ENCODE measurements around the gene ST3GAL3.
A peak's percentile ranks its signal among the peaks of the same experiment; 100 is the strongest.

ST3GAL3 gene

DNA sequence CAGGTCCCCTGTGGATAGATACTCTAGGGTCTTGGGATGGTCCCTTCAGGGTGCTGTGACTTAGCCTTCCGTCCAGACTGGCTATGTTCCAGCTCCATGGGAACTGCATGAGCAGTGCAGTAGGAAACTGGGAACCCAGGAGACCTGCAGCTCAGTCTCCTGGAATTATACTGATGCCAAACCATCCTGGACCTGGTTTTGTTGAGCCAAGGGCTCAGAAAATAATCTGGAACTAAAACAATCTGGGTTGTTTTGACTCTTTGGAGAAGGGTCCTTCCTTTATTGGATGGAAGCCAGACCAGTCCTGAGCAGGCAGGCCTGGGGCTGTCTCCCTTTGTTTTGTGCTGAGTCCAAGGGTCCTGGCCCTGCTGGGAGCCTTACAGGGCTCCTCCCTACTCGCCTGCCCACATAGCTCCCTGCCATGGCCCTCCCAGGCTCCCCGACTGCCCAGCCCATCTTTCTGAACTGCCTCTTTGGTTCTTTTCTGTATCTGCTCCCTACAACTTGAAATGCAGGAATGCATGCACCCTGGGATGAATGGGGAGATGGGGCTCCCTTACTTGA is 240.6 kb downstream of the ST3GAL3 start:
- no peak for DNase-seq

DNA sequence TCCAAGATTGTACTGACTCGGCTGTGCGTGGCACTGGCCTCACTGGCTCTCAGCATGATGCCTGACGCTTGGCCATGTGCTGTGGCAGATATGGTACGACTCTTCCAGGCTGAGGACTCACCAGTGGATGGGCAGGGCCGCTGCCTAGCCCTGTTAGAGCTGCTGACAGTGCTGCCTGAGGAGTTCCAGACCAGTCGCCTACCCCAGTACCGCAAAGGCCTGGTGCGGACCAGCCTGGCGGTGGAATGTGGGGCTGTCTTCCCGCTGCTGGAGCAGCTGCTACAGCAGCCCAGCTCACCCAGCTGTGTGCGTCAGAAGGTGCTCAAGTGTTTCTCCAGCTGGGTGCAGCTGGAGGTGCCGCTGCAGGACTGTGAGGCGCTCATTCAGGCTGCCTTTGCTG is 242.3 kb downstream of the ST3GAL3 start:
- no peak for DNase-seq

DNA sequence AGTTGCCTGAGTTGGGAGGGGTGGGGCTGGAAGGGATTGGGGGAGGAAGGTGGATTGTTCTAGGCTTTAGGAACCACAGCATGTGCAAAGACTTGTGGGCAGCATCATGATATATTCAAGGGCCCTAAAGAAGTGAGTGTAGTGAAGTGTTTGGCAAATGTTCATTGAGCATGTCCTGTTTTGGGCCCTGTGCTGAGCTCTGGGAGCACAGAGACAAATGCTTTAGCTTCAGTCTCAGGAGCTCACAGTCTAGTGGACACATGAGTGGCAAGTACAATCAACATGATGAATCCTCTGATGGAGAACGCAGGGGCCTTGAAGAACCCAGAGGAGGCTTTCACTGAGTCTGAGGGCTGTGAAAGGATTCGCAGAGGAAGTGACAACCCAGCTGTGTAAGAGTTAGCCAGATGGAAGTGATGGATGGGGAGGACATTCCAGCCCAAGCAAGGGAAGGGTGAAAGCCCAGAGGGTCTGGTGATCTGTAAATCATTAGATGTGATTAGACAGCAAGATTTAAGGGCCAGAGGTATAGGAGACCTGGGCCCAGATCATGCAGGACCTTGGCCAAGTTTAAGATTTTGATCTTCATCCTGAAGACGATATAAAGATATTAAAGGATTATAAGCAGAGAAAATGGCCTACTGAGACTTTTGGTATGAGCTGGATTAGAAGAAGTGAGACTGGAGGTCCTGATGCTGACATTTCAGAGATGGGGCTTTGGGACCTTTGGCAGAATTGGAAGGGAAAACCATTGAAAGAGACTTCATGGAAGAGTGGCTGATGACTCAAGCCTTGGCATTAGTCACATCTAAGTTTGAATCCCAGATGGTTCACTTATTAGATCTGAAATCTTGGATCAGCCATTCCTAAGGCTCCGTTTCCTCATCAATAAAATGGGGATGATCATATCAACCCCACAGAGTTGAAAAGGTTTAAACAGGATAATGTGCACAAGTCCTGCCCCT is 244.0 kb downstream of the ST3GAL3 start:
- DNase-seq, result no peak

DNA sequence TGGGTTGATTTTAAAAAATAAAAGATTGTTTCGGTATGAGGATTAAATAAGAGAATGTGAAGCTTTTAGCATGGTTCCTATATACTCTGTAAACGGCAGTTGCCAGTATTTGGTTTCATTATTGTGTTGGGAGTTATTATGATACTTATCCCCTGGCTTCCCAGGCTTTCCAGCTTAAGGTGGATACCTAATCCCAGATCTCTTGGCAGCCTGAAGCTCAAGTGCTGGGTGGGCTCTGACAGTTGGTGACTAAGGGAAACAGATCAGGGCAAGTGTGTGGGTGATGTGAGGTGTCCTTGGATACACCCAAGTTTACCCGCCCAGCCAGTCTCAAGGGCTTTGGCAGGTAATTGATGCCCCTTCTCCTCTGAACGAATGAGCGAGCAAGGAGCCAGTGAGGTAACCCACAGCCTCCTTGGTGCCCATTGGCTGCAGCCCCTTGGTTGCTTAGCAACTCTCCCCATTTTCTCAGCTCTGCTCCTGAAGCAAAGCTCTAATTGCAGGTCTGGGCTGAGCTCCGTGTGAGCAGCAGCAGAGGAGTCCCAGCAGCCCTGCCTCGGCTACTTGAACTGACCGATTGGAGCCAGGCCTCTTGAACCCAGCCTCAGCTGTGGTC is 245.5 kb downstream of the ST3GAL3 start:
- DNase-seq, result no peak

DNA sequence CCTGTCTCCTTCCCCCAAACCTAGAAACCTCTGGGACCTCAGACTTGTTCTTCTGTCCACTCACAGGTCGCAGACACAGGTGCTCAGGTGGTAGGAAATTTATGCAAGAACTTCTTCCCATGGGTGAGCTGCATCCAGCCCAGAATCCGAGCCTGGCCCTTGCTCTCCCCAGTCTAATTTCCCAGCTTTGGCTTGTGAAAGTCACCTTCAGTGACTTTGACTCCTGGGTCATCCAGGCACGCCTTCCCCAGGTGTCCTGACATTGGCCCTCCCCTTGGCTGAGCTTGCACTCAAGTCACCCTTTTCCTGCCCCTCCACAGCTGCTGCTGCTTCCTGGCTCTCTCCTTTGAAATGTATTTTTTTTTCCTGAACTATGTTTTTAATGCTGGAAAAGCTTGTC is 246.0 kb downstream of the ST3GAL3 start:
- DNase-seq, result no peak

DNA sequence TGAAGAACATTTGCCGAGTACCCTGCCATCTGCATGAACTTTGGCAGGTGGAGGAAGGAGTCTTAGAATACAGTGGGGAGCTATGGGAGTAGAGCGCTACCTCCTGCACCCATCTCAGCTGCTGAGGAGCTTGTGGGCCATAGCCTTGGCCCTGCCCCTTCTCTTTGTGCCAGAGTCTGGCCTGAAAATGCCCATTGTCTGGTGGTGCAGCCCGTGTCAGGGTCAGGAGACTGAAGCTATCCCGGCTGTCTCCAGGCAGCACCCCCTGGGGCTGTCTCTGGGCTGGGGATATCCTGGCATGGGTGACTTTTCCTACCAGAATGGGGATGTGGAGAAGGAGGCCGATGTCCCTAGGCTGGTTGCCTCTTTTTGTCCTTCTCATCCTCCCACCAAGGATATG is 246.7 kb downstream of the ST3GAL3 start:
- no peak for DNase-seq

DNA sequence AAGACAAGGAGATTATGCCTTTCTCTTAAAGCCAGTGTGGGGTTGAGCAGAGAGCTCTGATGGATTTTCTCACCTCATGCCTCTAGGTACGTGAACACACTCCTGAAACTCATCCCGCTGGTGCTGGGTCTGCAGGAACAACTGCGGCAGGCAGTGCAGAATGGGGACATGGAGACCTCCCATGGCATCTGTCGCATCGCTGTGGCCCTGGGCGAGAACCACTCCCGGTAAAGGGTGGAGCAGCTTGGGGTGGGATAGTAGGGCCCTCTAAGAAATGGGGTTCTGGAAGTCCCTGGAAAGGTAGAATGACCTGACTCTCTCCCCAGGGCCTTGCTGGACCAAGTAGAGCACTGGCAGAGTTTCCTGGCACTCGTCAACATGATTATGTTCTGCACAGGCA is 248.9 kb downstream of the ST3GAL3 start:
- no peak for DNase-seq

DNA sequence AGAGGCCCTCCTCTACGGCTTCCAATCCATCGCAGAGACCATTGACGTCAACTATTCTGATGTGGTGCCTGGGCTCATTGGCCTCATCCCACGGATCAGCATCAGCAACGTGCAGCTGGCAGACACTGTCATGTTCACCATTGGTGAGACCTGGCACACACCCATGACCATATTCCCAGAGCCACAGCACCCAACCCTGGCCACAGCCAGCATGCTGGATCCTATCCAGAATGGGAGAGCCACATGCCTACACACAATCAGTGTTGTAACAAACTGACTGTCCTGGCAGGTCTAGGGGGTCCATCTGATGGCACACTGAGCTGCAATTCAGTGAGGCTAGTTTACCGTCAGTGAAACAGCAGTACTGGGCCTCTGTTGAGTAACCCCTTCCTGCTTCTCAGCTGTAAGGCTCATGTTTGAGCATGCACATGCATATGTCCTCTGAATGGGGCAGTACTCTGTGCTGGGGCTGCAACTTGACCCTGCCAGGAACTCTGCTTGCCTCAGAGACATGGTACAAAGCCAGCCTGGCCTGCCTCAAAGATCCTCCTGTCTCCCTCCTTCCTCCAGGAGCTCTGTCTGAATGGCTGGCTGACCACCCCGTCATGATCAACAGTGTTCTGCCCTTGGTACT is 250.2 kb downstream of the ST3GAL3 start:
- no peak for DNase-seq

DNA sequence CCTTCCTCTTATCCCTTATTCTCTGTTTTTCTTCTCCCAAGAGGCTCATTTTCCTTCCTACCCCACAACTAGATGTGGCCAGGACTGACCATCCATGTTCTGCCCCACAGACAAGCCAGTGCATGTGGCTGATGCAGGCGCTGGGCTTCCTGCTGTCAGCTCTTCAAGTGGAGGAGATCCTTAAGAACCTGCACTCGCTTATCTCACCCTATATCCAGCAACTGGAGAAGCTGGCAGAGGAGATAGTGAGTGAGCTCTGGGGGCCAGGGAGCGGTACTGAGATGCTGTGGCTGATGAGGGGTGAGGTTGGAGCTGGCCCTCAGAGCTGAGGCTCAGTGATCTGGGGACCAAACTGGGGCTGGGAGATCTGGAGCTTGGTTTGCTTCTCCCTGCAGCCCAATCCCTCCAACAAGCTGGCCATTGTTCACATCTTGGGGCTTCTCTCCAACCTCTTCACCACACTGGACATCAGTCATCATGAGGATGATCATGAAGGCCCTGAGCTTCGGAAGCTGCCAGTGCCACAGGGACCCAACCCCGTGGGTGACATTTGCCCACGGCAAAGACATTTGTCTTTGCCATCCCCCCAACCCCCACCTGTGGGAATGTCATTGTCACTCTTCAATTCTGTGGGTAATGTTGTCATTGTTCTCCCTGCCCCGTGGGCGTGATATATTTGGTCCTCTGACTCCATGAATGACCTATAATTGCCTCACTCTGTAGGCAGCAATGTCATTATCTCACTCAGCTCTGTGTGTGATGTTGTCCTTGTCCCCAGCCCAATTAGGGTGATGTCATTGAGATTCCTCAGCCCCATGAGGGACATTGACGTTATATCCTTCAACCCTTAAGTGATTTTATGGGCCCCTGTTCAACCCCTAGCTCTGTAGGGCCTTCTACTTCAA is 251.3 kb downstream of the ST3GAL3 start:
- no peak for DNase-seq

DNA sequence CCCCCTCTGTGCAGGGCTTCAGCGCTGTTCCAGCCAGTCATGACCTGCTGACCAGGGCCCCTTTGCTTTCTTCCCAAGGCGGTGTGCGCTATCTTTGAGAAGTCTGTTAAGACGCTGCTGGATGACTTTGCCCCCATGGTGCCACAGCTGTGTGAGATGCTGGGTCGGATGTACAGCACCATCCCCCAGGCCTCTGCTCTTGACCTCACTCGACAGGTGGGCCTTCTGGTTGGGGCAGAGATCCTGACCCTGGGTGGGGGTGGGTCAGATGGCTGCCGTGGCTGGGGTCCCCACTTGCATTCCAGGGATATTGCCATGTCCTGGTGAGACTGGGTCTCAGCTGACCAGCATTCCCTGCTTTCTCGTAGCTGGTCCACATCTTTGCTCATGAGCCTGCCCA is 253.5 kb downstream of the ST3GAL3 start:
- DNase-seq, result no peak

DNA sequence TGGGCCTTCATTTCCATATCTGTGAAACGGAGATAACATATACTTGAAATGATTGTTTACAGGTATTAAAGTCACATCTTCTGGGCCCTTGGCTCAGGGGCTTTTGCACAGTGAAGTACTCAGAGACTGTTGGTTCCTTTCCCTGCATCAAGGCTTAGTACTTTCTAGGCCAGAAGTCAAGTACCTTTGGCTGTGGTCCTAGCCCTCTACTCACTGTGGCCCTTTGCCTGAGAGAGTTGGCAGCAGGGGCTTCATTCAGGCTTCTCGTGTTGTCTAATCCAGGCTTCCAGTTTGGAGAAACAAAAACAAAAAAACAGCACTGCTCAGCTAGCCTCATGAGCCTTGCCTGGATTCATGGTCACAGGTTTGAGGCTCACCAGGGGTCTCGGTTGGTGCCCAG is 254.4 kb downstream of the ST3GAL3 start:
- DNase-seq, result no peak

DNA sequence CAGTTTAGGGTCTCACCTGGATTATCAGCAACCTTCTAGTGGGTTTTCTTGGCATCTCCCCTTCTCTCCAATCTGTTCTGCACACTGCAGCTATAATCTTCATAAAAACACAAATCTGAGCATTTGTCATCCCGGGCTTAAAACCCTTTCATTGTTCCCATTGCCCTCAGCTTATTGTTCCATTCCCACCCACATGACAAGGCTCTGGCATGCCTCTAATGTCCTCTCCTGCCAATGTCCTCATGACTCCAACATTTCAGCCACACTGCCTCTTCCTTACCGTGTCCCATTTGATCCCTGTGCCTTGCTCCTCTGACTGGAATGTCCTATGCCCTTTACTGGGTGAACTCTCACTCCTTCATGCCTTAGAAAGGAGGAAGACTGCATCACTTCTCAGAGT is 255.0 kb downstream of the ST3GAL3 start:
- DNase-seq, result no peak

DNA sequence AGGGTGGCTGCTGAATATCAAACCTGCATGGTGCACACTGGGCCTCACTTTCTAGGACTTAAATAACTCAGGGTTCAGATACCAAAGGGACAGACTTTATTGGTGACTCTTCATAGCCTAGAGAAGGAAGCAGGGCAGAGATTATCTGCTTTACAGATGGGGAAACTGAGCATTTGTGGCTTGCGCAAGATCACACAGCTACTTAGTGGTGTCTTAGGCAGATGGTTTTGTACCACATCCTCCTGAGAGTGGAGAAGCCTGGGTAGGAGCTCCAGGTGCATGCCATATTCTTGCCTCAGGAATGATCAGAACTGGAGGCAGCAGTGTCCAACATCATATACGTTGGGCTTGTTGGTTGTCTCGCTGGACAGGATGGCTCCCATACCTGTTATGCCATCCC is 255.7 kb downstream of the ST3GAL3 start:
- no peak for DNase-seq

DNA sequence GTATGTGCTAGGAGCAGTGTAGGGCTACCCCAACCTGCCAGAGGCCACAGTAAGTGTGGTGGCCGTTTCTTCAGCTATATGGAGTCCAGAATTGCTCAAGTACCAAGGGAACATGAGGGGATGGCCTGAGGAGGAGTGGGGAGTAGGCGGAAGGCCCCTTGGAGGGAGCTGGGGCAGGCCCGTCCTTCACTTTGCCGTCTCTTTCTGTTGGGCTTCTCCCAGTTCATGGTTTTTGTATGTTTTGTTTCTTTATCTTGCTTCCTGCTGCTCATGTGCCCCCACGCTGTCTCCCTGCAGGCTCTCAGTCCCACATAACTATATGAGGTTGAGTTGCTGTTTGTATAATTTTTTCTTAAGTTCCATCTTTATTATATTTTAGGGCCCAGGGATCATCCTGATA is 256.6 kb downstream of the ST3GAL3 start:
- no peak for DNase-seq

DNA sequence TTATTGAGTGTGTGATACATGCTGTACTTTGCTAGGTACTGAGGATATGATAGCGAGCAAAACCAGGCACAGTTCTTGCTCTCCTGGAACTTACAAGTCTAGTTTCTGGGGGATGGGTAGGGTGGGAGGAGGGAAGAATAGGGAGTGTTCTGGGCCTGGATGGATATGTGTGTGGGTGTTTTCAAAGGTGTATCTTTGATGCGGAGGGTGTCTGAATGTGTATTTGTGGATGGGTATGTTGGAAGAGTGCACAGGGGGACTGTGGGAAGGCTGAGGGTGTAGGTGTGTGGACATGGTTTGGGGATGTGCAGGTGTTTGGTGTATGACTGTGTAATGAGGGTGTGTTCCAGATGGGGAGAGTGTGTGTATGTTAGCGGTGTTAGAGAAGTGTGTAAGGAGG is 258.0 kb downstream of the ST3GAL3 start:
- no peak for DNase-seq

DNA sequence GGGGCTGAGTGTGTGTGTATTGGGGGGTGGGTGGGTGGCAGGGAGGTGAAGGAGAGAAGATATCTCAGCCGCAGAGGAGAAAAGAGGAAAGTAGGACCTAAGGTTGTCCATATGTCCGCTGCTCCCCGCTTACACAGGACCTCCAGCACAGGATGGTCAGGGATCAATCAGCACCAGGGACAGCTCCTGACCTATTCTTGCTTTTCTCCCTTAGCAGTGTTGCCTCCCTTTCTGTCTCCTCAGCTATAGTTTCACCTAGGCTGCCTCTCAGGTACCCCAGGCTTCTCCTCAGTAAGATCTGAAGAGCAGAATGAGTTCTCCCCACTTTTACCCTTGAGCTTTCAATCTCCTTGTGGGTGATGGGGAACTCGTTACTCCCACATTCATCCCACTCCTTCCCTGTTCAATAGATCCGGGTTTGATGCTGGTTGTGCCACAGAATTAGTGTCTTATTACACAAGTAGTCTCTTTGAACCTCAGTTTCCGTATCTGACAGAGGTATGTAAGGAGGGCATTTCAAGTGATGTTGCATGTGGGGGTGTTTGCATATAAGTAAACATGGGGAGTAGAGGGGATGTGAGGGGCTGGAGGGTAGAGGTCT is 261.1 kb downstream of the ST3GAL3 start:
- no peak for DNase-seq

DNA sequence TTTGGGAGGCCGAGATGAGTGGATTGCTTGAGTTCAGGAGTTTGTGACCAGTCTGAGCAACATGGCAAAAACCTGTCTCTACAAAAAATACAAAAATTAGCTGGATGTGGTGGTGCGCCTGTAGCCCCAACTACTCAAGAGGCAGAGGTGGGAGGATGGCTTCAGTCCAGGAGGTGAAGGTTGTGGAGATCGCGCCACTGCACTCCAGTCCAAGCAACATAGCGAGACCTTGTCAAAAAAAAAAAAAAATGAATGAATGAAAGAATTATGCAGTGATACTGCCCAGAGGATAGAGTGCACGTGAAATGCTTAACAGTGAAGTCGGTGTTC is 262.0 kb downstream of the ST3GAL3 start:
- no peak for DNase-seq

DNA sequence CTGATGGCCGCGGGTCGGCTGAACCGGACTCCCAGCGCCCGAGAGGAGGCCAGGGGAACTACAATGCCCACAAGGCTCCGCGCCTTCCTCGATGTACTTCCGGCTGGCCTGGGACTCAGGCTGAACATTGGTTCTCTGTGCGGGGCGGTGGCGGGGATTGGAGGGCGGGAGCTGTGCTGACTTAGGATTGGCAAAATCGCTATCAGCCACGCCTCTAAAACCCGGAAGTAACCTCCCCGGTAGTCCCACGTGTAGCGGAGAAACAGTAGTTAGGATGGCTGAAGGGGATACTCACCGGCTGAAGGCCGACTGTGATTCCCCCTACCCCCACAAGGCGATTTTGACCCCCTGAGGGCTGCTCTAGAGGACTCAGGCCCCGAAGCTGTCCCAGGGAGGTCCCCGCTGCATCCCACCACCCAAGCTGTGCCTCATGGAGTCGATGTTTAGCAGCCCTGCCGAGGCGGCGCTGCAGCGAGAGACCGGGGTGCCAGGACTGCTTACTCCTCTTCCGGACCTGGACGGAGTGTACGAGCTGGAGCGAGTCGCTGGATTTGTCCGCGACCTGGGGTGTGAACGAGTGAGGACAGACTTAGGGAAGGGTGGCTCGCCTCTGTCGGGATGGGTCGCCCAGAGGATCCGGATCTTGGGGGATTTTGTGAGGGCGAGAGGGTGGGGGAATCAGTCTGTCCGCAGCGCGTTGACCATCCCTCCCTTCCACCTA is 262.6 kb downstream of the ST3GAL3 start, which contains the start of gene DPH2:
TSS of gene DPH2 (plus strand) at position 265 of the 721 bp plus-strand sequence. CDS start at position 431, 166 bp downstream.
- peak; percentile 96 to 97 for DNase-seq

DNA sequence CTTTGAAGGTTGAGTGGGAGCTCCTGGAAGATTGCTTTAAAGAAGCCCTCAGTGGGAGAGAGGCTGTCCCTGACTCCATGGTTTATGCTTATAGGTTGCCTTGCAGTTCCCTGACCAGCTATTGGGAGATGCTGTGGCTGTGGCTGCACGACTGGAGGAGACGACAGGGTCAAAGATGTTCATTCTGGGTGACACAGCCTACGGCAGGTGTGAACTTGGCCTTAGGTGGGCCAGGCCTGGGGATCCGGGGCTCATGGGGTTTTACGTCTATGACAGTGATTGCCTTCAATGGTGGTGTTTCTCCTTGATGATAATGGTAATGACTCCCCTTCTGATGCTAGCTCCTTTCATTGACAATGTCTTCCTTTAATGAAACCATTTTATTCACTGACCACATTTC is 263.2 kb downstream of the ST3GAL3 start:
- DNase-seq, result no peak

DNA sequence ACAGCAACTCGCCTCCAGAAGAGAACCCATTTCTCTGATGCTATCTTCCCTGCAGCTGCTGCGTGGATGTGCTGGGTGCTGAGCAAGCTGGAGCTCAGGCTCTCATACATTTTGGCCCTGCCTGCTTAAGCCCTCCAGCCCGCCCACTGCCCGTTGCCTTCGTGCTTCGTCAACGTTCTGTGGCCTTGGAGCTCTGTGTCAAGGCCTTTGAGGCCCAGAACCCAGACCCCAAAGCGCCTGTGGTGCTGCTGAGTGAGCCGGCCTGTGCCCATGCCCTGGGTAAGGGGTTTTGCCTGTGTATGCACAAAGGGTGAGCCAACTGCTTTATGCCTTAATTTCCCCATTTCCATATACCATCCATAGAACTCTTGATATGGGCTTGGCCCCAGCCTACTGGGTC is 263.6 kb downstream of the ST3GAL3 start:
- no peak for DNase-seq

DNA sequence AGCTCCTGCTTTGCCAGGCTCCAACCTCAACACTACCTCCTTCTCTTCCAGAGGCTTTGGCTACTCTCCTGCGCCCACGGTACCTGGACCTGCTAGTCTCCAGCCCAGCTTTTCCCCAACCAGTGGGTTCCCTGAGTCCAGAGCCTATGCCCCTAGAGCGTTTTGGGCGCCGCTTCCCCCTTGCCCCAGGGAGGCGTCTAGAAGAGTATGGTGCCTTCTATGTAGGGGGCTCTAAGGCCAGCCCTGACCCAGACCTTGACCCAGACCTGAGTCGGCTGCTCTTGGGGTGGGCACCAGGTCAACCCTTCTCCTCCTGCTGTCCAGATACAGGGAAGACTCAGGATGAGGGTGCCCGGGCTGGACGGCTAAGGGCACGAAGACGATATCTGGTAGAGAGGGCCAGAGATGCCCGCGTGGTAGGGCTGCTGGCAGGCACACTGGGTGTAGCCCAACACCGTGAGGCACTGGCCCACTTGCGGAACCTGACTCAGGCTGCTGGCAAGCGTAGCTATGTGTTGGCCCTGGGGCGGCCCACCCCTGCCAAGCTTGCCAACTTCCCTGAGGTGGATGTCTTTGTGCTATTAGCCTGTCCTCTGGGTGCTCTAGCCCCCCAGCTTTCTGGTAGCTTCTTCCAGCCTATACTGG is 264.1 kb downstream of the ST3GAL3 start:
- no peak for DNase-seq
